HL-60/S4 treated with retinoic acid at 250 ng/mL for 4 days and 3 days (cell line): ENCODE results near the gene SERTAD4.
"Not testable (repeated sequence)": the region's sequence is repeated elsewhere in the genome, so short reads cannot be mapped to it uniquely, and the experiment has no call there.

Experiments used
- in situ Hi-C: fragments of 300-500 bp; cut with MboI; formaldehyde crosslinking; loops from 2 replicates; pipeline ENCODE4 v1.7.0; 2022; ENCODE audit warnings: low sequenced_read_pairs

SERTAD4 gene

DNA sequence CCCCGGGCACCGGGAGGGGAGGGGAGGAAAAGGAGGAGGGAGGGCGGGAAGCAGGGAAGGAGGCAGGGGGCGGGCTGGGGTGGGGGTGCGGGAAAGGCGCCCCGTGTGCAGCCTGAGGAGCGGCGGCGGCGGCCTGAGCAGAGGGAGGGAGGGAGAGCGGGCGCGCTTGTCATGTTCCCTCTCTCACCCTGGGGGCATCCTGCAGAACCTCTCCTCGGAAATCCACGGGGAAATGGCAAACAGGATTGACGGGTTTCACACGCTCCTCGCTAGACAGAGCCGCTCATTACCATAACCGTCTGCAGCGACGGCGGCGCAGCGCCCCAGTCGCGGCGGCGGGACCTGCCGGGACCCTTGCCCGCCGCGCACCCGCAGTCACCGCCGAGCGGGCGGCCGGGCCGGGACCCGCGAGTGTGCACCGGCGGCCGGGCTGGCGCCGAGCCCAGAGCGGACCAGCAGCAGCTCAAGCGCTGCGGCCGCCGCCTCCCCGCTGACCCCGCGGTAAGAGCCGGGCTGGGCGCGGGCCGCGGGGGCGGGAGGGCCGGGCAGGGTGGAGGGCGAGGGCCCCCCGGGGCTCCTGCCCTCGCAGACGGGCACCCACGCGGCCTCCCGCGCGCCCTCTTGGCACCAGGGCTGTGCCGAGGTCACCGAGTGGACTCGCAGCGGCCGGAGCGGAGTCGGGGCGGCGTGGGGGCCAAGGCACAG is at the start of gene SERTAD4:
Gene SERTAD4 (plus strand): TSS at position 286 of the 705 bp plus-strand sequence. CDS start 5,165 bp downstream, outside the sequence.
- in situ Hi-C loops: no loop called here

DNA sequence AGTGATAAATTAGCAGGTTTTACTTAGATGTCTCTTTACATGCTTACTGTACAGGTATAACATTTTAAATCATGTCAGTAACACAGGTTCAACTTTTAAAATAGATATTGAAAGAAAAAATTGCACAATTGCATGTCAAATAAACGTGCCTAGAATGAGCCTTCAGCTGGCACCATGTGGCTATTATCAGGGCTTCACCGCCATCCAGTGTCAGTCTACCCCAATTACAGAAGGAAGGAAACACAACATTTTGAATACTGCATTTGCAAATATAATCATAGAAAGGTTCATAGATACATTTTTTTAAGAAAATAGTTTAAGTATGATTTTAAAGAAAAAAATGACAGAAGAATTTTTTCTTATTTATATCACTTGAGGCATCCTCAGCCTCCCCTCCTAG is 47.5 kb upstream of the SERTAD4 start:
- in situ Hi-C loops: no loop called here

DNA sequence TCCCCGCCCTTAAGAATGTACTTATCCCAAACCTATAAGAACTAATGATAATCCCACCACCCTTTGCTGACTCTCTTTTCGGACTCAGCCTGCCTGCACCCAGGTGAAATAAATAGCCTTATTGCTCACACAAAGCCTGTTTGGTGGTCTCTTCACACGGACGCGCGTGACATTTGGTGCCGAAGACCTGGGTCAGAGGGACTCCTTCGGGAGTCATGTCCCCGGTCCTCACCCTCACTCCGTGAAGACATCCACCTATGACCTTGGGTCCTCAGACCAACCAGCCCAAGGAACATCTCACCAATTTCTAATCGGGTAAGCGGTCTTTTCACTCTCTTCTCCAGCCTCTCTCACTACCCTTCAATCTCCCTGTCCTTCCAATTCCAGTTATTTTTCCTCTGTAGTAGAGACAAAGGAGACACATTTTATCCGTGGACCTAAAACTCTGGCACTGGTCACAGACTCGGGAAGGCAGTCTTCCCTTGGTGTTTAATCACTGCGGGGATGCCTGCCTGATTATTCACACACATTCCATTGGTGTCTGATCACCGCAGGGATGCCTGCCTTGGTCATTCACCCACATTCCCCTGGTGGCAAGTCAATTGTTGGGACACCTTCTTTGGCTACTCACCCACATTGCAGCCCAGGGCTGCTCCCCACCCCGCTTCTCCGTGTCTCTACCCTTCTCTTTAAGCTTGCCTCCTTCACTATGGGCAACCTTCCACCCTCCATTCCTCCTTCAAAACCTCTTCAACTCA is 44.6 kb upstream of the SERTAD4 start:
- in situ Hi-C loops: not testable (repeated sequence)

DNA sequence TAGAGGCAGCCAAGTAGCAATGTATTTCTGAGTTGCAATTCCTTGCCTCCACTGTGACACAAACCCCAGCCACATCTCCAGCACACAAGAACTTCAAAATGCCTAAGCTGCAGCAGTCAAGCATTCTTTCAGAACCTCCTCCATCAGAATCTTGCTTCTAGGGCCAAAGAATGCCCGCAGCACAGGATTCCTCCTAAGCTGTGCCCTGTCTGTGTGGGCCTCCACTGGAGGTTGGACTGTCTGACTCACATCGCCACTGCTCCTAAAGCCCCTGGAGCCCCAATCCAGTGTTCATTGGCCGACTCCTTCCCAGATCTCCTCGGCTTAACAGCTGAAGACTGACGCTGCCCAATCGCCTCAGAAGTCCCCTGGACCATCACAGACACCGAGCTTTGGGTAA is 43.2 kb upstream of the SERTAD4 start:
- in situ Hi-C loops: no loop called here

DNA sequence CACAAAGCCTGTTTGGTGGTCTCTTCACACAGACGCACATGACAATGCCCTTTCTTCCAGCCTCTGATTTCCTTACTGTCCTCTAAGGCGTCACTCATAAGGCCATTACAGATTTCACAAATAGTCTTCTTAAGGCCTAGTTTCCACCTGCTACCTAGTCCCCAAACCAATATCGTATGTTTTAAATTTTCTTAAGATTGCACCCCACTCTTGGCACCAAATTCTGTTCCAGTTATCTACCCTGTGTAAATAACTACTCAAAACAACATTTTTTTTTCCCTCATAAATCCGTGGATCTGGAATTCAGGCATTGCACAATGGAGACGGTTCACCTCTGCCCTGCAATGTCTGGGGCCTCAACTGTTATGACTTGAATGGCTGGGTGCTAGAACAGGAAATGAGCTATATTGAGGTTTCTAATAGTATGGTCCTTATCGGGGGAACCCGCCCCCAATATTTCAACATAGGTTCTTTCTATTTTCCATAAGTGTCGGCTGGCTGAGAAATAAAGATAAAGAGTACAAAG is 36.9 kb upstream of the SERTAD4 start:
- in situ Hi-C loops: no loop called here

DNA sequence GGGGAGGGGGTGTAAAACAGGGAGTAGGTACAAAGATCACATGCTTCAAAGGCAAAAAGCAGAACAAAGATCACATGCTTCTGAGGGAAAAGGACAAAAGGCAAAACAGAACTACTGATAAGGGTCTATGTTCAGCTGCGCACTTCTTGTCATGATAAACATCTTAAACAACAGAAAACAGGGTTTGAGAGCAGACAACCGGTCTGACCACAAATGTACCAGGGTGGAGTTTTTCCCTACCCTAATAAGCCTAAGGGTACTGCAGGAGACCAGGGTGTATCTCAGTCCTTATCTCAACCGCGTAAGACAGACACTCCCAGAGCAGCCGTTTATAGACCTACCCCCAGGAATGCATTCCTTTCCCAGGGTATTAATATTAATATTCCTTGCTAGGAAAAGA is 36.3 kb upstream of the SERTAD4 start:
- in situ Hi-C loops: not testable (repeated sequence)

DNA sequence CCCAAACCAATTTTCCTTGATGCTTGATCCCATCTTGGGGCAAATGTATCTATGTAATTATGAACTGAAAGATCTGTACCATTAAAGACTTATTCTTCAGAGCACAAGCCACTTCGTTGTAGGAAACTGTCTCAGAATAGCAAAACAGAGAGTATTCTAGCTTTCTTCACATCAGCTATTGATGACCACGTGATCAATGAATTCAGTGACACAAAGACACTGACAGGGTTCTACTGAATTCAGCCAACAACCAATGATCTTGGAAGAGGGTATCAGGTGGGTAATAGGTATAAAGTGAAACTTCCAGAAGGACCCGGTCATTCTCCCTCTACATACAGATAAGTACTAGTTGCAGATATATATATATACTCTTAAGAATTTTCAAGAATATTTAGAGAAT is 33.8 kb upstream of the SERTAD4 start:
- in situ Hi-C loops: no loop called here

DNA sequence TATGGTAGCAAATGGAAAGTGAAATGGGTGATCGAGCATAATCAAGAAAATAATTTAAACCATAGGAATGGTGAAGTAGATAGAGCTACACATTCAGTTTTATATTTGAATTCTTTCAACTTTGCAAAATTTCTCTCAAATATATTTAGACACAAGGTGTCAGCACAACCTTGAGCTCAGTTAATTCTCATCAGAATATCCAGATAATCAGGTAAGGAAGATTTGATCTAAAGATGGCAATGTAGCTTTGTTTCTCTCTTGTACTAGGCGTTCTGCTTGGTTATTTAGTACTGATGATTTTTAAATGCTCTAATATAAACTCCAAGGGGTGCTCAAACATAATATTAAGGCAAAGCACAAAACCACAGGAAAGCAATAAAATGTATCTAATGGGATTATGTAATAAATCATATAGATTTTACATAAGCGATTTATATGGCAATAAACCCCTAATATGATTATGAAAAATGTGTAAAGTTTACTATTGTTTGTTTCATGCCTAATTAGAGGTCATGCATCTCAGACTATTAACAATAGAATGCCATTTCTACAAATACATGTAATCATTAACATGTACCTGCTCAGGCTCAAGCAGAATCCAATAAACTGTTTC is 32.4 kb upstream of the SERTAD4 start:
- in situ Hi-C loops: no loop called here

DNA sequence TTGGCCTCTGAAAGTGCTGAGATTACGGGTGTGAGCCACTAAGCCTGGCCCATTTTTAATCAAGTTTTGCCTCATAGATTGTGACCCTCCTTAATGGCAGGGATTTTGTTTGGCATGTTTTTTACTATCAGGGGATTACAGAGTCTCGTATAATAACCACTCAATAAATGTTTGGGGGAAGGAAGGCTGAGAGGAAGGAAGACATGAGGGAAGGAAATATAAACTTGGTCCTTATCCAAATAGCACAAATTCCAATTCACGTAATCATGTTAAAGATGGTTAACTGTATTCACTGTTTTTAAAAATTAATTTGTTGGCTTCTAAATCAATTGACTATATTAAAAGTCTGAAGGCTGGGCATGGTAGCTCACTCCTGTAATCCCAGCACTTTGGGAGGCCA is 30.9 kb upstream of the SERTAD4 start:
- in situ Hi-C loops: no loop called here

DNA sequence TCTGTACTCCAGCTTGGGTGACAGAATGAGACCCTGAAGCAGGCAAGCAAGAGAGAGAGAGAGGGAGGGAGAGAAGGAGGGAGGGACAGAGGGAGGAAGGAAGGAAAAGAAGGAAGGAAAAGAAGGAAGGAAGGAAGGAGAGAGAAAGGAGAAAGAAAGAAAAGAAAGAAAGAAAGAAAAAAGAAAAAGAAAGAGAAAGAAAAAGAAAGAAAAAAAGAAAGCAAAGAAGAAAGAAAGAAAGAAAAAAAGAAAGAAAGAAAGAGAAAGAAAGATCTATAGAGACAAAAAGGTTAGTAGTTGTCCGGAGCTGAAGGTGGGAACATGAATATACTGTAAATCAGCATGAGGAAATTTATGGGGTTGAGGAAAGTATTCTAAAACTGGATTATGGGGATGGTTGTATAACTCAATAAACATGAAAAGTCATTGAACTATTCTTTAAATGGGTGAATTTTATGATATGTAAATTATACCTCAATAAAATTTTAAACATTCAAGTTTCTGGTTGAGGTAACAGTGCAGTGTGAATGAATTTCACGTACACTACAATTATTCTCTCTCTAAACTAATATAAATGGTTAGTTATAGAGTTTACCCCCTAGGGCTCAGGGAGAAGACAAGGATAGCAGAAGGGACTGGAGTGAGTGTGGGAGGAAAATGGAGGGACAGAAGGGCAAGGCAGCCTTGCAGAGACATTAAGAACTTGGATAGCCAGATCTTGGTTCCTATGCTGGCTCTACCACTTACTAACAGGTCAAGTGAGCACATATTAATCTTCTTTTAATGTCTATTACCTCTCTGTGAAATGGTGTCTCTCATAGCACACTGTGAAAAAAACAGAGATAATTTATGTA is 24.8 kb upstream of the SERTAD4 start:
- in situ Hi-C loops: no loop called here

DNA sequence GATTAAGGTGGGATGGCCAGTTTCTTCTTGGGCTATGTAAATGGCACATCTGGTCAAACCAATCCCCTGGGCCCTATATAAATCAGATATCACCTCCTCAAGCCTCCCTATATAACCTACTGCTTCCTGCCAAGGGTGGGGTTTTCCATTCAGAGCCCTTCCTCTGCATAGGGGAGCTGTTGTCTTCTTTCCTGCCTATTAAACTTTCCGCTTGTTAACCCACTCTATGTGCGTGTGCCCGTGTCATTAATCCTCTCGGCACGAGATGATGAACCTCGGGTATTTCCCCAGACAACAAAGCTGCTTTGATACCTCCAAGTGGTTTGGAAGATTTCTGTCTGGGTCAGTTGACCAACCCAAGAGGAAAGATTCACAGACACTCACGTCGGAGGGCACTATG is 19.3 kb upstream of the SERTAD4 start:
- in situ Hi-C loops: no loop called here

DNA sequence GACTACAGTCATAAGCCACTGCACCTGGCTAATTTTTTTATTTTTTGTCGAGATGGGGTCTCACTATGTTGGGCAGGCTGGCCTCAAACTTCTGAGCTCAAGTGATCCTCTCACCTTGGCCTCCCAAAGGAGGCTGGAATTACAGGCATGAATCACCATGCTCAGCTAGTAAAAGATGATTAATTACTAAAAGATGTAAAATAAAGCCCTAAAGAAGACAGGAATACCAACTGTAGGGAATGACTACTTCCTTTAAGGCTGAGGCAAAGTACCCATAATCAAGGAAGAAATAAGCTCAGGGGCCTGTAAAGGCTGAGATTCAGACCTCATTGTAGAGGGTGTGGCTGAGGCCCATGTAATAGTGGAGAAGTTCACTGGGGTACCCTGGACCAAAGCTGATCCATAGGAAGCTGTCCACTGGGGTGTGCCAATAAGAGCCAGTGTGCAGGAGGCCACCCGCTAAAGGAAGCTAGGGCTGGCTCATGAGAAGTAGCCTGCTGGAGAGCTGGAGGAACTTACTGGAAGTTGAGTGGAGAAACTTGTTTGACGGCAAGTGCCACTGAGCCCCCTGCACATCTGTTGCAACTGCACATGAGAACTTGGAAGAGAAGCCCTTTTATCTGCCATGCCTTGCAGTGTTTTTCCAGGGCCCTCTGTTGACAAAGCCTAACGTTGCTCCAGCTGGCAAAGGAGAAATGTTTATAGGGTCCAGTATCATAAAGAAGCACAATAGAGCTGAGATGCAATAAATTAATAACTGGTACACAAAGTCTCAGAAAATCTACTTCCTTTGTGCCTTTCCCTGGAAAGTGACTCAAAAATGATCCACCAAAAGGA is 17.8 kb upstream of the SERTAD4 start:
- in situ Hi-C loops: no loop called here

DNA sequence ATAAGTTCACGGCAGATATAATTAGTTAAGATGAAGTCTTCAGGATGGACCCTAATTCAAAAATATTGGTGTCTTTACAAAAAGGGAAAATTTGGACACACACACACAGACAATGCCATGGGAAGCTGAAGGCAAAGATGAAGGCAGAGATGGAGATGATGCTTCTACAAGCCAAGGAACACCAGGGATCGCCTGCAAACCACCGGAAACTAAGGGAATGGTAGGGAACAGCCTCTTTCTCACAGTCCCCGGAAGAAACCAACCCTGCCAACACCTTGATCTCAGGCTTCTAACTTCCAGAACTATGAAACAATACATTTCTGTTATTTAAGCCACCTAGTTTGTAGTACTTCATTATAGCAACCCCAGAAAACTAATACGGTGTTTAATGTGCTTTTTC is 15.1 kb upstream of the SERTAD4 start:
- in situ Hi-C loops: no loop called here

DNA sequence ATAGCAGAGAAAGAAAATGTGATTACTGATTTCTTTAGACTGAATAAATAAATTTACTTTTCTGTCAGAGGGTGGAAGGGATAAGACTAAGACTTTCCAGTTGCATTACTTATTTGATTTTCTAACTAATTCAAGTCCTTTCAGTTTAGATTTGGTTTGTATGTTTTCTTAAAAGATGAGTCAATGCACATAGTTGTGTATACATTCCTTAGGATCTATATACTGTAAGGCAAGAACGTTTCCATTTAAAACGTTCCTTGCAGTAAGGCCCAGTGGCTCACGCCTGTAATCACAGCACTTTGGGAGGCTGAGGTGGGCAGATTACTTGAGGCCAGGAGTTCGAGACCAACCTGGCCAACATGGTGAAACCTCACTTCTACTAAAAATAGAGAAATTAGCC is 14.5 kb upstream of the SERTAD4 start:
- in situ Hi-C loops: no loop called here

DNA sequence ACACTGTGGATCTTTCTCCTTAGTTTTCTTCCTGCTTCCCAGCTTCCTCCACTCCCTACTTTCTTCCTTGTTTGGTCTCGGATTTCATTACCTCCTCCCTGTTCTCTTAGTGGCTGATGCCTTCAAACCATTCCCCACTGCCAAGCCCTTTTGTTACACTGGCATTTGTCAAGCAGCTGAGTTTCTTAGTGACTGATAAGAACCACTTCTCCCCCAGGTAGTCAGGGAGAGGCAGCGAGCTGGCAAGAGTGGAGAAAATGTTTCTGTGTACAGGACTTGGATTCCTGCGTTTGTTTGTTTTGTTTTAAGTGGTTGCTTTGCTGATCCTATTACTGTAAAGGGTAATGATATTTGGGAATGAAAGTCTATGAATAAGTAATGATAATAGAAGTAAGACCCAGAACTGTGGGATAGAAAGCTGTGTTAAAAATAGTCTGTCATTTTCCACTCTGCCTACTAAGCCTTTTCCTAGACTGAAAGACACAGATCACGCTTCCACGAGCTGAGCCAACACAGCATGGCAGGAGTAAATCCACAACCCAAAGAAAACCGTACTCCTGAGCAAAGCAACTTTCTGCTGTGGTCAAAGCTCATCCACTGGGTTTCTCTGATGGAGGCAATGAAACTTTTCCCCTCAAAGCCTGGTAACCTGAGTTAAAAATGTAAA is 10.1 kb upstream of the SERTAD4 start:
- in situ Hi-C loops: no loop called here

DNA sequence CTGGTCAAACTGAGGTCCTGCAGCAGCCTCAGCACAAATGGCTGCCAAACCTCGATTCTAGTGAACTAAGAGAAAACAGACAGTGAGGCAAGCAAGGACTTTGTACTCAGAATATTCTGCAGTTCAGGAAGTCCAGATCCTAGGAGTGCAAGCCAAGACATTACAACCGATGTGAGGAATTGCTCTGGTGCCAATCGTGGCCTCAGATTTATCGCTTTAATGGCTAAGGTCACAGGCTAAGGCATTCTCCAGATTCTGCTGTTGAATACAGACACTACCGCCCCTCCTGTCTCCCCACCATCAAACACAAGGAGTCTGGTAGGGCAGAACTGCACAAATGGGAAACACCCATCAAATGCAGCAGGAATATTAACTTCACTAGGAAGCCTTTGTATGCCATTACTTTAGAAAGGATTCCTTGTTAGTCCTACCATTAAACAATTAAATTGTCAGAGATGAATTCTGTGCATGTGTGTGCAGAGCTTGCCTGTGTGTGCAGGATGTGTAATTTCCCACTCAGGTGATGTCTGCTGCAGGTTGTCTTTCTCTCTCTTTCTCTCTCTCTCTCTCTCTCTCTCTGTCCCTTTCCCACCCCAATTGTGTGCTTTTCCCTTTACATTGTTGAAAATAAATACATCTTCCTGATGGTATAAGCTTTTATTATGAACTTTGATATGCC is 9.2 kb upstream of the SERTAD4 start:
- in situ Hi-C loops: no loop called here

DNA sequence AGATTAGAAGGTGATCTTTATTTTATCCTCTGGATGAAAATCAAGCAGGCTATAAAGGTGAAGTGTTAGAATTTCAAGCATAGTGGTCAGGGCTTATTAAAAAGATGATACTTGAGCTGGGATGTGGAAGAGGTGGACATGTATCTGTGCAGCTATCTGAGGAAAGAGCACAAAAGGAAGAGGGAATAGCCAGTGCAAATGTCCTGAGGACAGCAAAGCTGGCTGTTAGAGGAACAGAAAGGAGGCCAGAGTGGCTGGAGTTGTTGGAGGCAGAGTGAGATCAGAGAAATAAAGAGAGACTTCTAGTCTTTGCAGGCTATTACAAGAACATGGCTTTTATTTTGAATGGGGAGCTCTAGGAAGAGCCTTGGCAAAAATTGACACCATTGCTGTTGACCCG is 4.4 kb upstream of the SERTAD4 start:
- in situ Hi-C loops: no loop called here

DNA sequence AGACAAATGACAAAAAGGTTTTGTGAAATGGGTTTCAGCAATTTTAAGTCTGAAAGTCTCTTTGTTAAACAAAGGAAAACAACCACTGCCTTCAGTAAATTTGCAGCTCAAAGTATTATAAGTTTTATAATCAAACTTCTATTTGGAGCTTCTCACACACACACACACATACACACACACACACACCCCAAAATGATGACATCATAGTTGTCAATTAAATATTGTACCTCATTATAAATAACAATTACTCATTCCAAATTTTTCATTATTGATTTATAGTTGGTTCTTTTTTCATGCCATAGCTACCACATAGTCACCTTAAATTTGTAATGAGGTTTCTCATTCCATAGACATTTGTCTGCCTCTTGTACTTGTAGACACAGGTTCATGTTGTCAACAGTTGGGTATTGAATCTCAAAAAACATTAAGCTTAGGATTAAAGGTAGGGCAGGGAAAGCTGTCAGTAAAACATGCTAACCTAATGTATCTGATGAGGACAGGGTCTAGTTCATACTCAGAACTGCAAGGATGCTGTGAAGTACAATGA is 2.4 kb upstream of the SERTAD4 start:
- in situ Hi-C loops: no loop called here
